ENCODE results near the gene CFDP1.

Gene CFDP1

DNA sequence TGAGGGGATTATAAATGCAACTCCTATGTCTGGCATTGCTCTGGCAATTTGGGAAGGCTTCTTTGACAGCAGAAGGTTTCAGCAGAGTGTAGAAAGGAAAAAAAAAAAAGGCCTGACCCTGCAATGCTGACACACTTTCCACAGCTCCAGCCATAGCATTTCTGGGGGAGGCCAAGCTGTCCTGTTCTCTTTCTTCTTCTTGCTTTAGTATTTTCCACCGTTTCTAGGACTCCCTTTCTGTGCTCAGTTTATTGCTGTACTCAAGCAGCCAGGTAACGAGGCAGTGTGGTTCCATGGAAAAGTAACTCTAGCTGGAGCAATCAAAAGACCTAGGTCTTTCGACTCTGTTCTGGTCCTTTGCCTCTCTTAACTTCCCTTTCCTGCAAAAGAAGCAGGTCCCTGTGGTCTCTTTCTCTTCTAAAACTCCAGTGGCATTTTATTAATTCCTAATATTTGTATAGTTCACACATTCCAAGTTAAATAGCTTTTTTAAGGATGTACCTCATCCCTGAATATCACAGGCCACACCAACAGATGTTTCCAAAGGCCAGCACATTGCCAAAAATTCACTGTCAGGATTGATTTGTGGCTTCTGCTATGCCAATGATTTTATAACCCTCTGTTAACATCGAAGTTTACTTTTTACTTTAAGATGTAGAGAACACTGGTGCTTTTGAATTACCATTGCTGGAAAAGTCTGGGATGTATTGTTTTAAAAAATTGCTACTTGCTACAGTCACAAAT lies 91.6 kb downstream of the CFDP1 start:
- no peak overlapping the region for H3K4me3 ChIP-seq (ENCODE audit: control insufficient read depth, low read depth, low read length)
- DNase-seq (ENCODE audit: low read depth) = no peak
- TF ChIP-seq, protein P1, sequence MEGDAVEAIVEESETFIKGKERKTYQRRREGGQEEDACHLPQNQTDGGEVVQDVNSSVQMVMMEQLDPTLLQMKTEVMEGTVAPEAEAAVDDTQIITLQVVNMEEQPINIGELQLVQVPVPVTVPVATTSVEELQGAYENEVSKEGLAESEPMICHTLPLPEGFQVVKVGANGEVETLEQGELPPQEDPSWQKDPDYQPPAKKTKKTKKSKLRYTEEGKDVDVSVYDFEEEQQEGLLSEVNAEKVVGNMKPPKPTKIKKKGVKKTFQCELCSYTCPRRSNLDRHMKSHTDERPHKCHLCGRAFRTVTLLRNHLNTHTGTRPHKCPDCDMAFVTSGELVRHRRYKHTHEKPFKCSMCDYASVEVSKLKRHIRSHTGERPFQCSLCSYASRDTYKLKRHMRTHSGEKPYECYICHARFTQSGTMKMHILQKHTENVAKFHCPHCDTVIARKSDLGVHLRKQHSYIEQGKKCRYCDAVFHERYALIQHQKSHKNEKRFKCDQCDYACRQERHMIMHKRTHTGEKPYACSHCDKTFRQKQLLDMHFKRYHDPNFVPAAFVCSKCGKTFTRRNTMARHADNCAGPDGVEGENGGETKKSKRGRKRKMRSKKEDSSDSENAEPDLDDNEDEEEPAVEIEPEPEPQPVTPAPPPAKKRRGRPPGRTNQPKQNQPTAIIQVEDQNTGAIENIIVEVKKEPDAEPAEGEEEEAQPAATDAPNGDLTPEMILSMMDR (IDR thresholded peaks at IDR 0.05; ENCODE audit: control insufficient read depth, insufficient read depth, low read depth, low read length, missing control alignments) = no peak

- DNase-seq (ENCODE audit: low read depth) = no peak
- TF ChIP-seq, protein P1 (IDR thresholded peaks at IDR 0.05; ENCODE audit: control insufficient read depth, insufficient read depth, low read depth, low read length, missing control alignments) = no peak
Observed at GRCh38 chr16:75340741-75341491, 92.4 kb downstream of the CFDP1 start.

GRCh38 chr16:75337430-75337829 lies 95.9 kb downstream of the CFDP1 start:
- TF ChIP-seq, protein P1 (IDR thresholded peaks at IDR 0.05; ENCODE audit: control insufficient read depth, insufficient read depth, low read depth, low read length, missing control alignments) = no peak
- no peak overlapping the region for H3K4me3 ChIP-seq (ENCODE audit: control insufficient read depth, low read depth, low read length)
- no peak for DNase-seq (ENCODE audit: low read depth)

More at GRCh38 chr16:75340741-75341491, 92.4 kb downstream of the CFDP1 start:
- H3K4me3 ChIP-seq (ENCODE audit: control insufficient read depth, low read depth, low read length) = no peak overlapping the region

DNA sequence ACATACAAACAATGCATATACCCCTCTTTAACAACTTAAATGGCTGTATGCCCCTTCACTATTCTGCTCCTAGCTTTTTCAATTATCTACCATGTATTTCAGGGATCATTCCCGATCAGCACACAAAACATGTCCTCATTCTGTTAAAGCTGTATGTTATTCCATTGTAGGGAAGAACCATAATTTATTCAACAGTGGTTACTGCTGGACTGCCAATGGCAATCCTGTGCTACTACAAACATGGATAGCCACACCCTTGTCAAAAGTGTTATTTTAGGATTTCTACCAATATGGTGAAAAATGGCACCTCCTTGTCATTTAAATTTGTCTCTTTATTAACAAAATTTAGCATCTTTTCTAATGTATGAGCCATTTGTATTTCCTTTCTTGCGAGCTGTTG lies 96.8 kb downstream of the CFDP1 start:
- TF ChIP-seq, protein P1 (IDR thresholded peaks at IDR 0.05; ENCODE audit: control insufficient read depth, insufficient read depth, low read depth, low read length, missing control alignments) = no peak
- no peak overlapping the region for H3K4me3 ChIP-seq (ENCODE audit: control insufficient read depth, low read depth, low read length)
- DNase-seq (ENCODE audit: low read depth) = no peak

- TF ChIP-seq, protein P1 (IDR thresholded peaks at IDR 0.05; ENCODE audit: control insufficient read depth, insufficient read depth, low read depth, low read length, missing control alignments) = no peak
- DNase-seq (ENCODE audit: low read depth) = no peak
- no peak overlapping the region for H3K4me3 ChIP-seq (ENCODE audit: control insufficient read depth, low read depth, low read length)
Observed at GRCh38 chr16:75333721-75334163, 99.6 kb downstream of the CFDP1 start.

DNA sequence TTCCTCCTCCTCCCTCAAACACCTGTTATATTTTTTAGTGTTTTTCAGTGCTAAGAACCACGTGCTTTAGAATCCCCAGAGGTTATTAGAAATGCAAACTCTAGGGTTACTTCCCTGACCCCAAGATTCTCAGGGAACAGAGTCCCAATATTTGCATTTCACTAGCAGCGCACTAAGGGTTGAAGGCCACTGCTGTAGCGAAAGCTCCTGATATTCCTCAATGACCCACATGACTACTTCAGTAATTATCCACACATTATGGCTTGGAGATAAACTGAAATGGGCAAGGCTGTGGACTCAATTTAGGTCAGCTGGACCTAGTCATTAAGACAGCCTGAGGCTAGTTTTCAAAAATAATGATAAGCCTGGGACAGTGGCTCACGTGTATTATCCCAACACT lies 103.4 kb downstream of the CFDP1 start:
- DNase-seq (ENCODE audit: low read depth) = no peak
- H3K4me3 ChIP-seq (ENCODE audit: control insufficient read depth, low read depth, low read length) = no peak overlapping the region
- TF ChIP-seq, protein P1 (IDR thresholded peaks at IDR 0.05; ENCODE audit: control insufficient read depth, insufficient read depth, low read depth, low read length, missing control alignments) = no peak
